Measurements from ENCODE around the gene BBC3.

DNA sequence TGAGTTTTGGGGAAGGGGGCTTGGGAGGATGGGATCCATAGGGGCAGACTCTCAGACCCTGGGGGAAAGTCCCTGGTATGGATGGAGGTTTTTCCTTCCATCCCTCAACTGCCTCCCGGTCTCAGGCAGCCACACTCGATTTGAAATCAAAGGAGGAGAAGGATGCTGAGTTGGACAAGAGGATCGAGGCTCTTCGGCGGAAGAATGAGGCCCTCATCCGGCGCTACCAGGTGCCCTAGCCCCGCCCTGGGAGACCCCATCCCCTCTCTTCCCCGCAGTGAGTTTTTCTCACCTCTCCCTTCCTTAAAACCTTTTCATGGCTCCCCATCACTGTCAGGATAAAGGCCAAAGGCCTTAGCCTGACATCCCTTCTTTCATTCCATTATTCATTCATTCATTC lies 27.4 kb upstream of the BBC3 start:
- TF ChIP-seq, protein P1, sequence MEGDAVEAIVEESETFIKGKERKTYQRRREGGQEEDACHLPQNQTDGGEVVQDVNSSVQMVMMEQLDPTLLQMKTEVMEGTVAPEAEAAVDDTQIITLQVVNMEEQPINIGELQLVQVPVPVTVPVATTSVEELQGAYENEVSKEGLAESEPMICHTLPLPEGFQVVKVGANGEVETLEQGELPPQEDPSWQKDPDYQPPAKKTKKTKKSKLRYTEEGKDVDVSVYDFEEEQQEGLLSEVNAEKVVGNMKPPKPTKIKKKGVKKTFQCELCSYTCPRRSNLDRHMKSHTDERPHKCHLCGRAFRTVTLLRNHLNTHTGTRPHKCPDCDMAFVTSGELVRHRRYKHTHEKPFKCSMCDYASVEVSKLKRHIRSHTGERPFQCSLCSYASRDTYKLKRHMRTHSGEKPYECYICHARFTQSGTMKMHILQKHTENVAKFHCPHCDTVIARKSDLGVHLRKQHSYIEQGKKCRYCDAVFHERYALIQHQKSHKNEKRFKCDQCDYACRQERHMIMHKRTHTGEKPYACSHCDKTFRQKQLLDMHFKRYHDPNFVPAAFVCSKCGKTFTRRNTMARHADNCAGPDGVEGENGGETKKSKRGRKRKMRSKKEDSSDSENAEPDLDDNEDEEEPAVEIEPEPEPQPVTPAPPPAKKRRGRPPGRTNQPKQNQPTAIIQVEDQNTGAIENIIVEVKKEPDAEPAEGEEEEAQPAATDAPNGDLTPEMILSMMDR (conservative IDR thresholded peaks at IDR 0.05; ENCODE audit: low read depth, low read length), result no peak
- TF ChIP-seq EZH2 (IDR thresholded peaks at IDR 0.05; ENCODE audit: borderline replicate concordance, low read depth, low read length, poor library complexity, severe bottlenecking), result no peak
